Measurements from ENCODE around the gene KCNJ6.

GRCh38 chr21:37631319-37632117, 284.7 kb downstream of the KCNJ6 start:
- no peak for TF ChIP-seq CTCF (IDR thresholded peaks at IDR 0.05; ENCODE audit: poor library complexity)
- no peak for TF ChIP-seq EZH2 (IDR thresholded peaks at IDR 0.05; ENCODE audit: borderline replicate concordance)

All from hepatocyte (in vitro differentiated cells).